K562 (cell line): Measurements from ENCODE around the gene PARD6A. TPM values are rescaled to one million over a fixed set of nuclear protein-coding genes. Genes with fewer than 3 reads are reported as not detected.

Experiments used
- CHD1 ChIP-seq: fragments of 200-600 bp; sonication (generic); IDR thresholded peaks from one replicate; pipeline ENCODE4 v1.6.1; 2012; ENCODE audit warnings: mild to moderate bottlenecking, moderate library complexity, low read length, inconsistent platforms
- HCFC1 ChIP-seq: IDR thresholded peaks from 2 replicates; pipeline ENCODE4 v1.6.1; 2012; ENCODE audit warnings: low read depth, low read length, improper control_type of control experiment
- NR2C2 ChIP-seq, 2 experiments: fragments of 200-800 bp in 1 of 2; sonication (Bioruptor generic) in 1 of 2; sonication (generic) in 1 of 2; formaldehyde crosslinking in 1 of 2; IDR thresholded peaks; 2 replicates each; pipeline versions ENCODE4 v1.6.1 to v1.8.0; 2016 to 2022; ENCODE audit warnings: mild to moderate bottlenecking in 1 of 2, missing compliant biosample characterization in 1 of 2, missing genetic modification characterization in 1 of 2, missing genetic modification reagents in 1 of 2
- RB1 ChIP-seq: fragments of 450-650 bp; IDR thresholded peaks from 2 replicates; pipeline ENCODE4 v1.6.1; 2017; ENCODE audit warnings: low read depth, mild to moderate bottlenecking
- SAP30 ChIP-seq: fragments of 200-600 bp; sonication (generic); IDR thresholded peaks from 2 replicates; pipeline ENCODE4 v1.6.1; 2012; ENCODE audit warnings: borderline replicate concordance, low read depth, mild to moderate bottlenecking, moderate library complexity, low read length, control low read depth, inconsistent platforms; ENCODE audit not compliant: insufficient read depth, poor library complexity, severe bottlenecking
- SIN3A ChIP-seq, 2 experiments: fragments of 150-350 bp in 1 of 2; IDR thresholded peaks; 2 replicates each; pipeline ENCODE4 v1.6.1; 2011 to 2016; ENCODE audit warnings: borderline replicate concordance in 2 of 2, low read depth in 2 of 2, low read length in 2 of 2, mild to moderate bottlenecking in 2 of 2, moderate library complexity in 2 of 2; ENCODE audit not compliant: control insufficient read depth in 1 of 2
- VEZF1 ChIP-seq: fragments of 200-800 bp; sonication (Bioruptor generic); IDR thresholded peaks from 2 replicates; pipeline ENCODE4 v1.6.1; 2017; ENCODE audit warnings: missing genetic modification characterization, missing compliant biosample characterization
- polyA plus RNA-seq, 8 experiments: library from polyadenylated mRNA; depleted of rRNA in 4 of 8; stranded (reverse) in 5 of 8; unstranded in 3 of 8; fragments of >200 nt; fragmentation: Nextera tagmentation in 2 of 8; fragmentation: Illumina TruSeq in 1 of 8; extraction: Ambion mirVana in 2 of 8; extraction: Trizol in 1 of 8; gene quantifications; 2 replicates each; pipeline versions ENCODE4 v1.2.1 to v1.2.3, GENCODE V29; 2011 to 2014; ENCODE audit warnings: inconsistent platforms in 1 of 8, missing spikeins in 1 of 8
- total RNA-seq, 7 experiments: library from RNA; depleted of rRNA in 6 of 7; stranded (reverse); fragments of >200 nt in 6 of 7; fragmentation: Illumina TruSeq in 2 of 7; extraction: Trizol in 2 of 7; gene quantifications; 2 replicates each; pipeline versions ENCODE4 v1.2.1 to v1.2.3, GENCODE V29; 2011 to 2021; ENCODE audit warnings: low replicate concordance in 1 of 7
- TF ChIP-seq, protein P1 (sequence below): sonication (generic); formaldehyde crosslinking; IDR thresholded peaks from 2 replicates; pipeline ENCODE4 v1.8.0; 2022; ENCODE audit warnings: mild to moderate bottlenecking, missing genetic modification reagents
- TF ChIP-seq, protein P2 (sequence below): fragments of 450-650 bp; formaldehyde crosslinking; IDR thresholded peaks from 2 replicates; pipeline ENCODE4 v1.4.0; 2022; ENCODE audit warnings: mild to moderate bottlenecking, moderate library complexity
- TF ChIP-seq, protein P3 (sequence below), 2 experiments: IDR thresholded peaks; 2 replicates each; pipeline ENCODE4 v1.6.1; 2011; ENCODE audit warnings: borderline replicate concordance in 1 of 2, control low read depth in 1 of 2, low read depth in 1 of 2, low read length in 1 of 2, mild to moderate bottlenecking in 1 of 2, mixed read lengths in 1 of 2, moderate library complexity in 1 of 2; ENCODE audit not compliant: insufficient read depth in 1 of 2, insufficient read length in 1 of 2, poor library complexity in 1 of 2, severe bottlenecking in 1 of 2; ENCODE audit errors: extremely low read depth in 1 of 2
- TF ChIP-seq, protein P4 (sequence below): conservative IDR thresholded peaks from 2 replicates; pipeline ENCODE4 v1.6.1; 2011; ENCODE audit warnings: low read depth, mild to moderate bottlenecking, low read length; ENCODE audit not compliant: control insufficient read depth

Gene PARD6A
- total and polyA plus RNA-seq, 9 of the 15 experiments (the other 6 are each of a cell fraction or from before 2014, with no cell fraction given) = 0.04 to 2.0 (median 0.44) TPM

DNA sequence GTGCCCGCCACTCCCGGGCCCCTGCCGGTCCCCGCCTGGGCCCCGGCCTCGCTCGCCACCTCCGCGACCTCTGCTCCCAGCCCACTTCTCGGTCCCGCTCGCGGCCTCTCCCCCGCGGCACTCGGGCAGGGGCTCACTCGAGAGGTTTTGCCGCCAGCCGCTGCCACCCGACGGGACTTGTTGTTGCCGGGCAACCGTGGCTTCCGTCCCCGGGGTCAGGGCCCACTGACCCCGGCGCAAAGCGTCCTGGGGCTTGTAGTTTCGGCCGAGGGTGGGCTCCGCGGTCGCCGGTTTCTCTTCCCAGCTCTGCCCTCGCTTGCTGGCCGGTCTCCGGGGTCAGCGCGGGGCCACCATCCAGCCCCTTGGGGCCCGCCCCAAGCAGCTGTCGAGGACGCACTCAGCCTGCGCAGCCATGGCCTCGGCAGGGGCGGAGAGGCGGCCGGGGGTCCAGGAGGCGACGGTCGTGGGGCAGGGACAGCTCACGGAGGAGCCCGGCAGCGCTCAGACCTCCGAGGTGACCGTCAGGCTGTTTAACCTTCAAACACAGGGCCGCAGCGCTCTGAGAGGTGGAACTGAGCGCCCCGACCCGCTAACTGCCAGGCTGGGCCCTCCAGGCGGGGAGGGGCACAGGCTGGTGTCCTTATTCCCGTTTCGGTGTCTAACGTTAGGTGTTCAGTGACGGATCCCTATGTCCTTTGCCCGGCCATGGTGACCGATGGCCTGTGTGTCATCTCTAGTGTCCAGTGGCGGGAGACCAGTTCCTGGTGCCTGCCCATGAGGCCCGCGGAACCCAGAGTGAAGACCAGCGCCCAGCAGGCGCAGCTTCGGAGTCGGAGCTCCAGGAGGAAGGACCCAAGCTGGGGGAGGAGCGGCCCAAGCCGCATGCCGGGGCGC lies 6.0 kb downstream of the PARD6A start, which contains the start of the genes C16orf86 and ENKD1 (continued):
- TF ChIP-seq, protein P1, sequence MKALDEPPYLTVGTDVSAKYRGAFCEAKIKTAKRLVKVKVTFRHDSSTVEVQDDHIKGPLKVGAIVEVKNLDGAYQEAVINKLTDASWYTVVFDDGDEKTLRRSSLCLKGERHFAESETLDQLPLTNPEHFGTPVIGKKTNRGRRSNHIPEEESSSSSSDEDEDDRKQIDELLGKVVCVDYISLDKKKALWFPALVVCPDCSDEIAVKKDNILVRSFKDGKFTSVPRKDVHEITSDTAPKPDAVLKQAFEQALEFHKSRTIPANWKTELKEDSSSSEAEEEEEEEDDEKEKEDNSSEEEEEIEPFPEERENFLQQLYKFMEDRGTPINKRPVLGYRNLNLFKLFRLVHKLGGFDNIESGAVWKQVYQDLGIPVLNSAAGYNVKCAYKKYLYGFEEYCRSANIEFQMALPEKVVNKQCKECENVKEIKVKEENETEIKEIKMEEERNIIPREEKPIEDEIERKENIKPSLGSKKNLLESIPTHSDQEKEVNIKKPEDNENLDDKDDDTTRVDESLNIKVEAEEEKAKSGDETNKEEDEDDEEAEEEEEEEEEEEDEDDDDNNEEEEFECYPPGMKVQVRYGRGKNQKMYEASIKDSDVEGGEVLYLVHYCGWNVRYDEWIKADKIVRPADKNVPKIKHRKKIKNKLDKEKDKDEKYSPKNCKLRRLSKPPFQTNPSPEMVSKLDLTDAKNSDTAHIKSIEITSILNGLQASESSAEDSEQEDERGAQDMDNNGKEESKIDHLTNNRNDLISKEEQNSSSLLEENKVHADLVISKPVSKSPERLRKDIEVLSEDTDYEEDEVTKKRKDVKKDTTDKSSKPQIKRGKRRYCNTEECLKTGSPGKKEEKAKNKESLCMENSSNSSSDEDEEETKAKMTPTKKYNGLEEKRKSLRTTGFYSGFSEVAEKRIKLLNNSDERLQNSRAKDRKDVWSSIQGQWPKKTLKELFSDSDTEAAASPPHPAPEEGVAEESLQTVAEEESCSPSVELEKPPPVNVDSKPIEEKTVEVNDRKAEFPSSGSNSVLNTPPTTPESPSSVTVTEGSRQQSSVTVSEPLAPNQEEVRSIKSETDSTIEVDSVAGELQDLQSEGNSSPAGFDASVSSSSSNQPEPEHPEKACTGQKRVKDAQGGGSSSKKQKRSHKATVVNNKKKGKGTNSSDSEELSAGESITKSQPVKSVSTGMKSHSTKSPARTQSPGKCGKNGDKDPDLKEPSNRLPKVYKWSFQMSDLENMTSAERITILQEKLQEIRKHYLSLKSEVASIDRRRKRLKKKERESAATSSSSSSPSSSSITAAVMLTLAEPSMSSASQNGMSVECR = peak; percentile 93
- TF ChIP-seq, protein P2, sequence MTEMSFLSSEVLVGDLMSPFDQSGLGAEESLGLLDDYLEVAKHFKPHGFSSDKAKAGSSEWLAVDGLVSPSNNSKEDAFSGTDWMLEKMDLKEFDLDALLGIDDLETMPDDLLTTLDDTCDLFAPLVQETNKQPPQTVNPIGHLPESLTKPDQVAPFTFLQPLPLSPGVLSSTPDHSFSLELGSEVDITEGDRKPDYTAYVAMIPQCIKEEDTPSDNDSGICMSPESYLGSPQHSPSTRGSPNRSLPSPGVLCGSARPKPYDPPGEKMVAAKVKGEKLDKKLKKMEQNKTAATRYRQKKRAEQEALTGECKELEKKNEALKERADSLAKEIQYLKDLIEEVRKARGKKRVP = peak; percentile 34; the same call in 1 of the 2 replicates
- TF ChIP-seq HCFC1 = peak; percentile 95
- TF ChIP-seq CHD1 = no peak
- TF ChIP-seq, protein P3, sequence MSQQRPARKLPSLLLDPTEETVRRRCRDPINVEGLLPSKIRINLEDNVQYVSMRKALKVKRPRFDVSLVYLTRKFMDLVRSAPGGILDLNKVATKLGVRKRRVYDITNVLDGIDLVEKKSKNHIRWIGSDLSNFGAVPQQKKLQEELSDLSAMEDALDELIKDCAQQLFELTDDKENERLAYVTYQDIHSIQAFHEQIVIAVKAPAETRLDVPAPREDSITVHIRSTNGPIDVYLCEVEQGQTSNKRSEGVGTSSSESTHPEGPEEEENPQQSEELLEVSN (IDR thresholded peaks at IDR 0.05; ENCODE audit: borderline replicate concordance in 1 of 2, extremely low read depth in 1 of 2, insufficient read depth in 1 of 2, insufficient read length in 1 of 2, low read depth in 1 of 2, low read length in 1 of 2, poor library complexity in 1 of 2, severe bottlenecking in 1 of 2) = peak in 1 of 2 experiments; percentile 68
- TF ChIP-seq, protein P4, sequence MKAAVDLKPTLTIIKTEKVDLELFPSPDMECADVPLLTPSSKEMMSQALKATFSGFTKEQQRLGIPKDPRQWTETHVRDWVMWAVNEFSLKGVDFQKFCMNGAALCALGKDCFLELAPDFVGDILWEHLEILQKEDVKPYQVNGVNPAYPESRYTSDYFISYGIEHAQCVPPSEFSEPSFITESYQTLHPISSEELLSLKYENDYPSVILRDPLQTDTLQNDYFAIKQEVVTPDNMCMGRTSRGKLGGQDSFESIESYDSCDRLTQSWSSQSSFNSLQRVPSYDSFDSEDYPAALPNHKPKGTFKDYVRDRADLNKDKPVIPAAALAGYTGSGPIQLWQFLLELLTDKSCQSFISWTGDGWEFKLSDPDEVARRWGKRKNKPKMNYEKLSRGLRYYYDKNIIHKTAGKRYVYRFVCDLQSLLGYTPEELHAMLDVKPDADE = peak; percentile 96
- TF ChIP-seq NR2C2 (CRISPR knock-in tag; IDR thresholded peaks at IDR 0.05) = peak; percentile 98
- peak; percentile 100 for TF ChIP-seq NR2C2 (tag; IDR thresholded peaks at IDR 0.05)
- peak; percentile 71 for TF ChIP-seq SAP30
- peak; percentile 64; the same call in 1 of the 2 replicates for TF ChIP-seq RB1
- peak; percentile 59; the same call in 1 of the 2 replicates for TF ChIP-seq VEZF1
- TF ChIP-seq SIN3A (IDR thresholded peaks at IDR 0.05; ENCODE audit: borderline replicate concordance in 2 of 2, control insufficient read depth in 1 of 2, low read depth in 2 of 2, low read length in 2 of 2) = peak; percentile 71 to 80; a peak in 3 of 4 replicates
